GM19328 (cell line): ENCODE measurements around the gene SMS.

Source experiments
- ATAC-seq: cut with Tn5 transposase; IDR thresholded peaks from one replicate; pipeline ENCODE4 v1.9.1; 2021; ENCODE audit warnings: mild to moderate bottlenecking, moderate library complexity; ENCODE audit not compliant: unreplicated experiment

Gene SMS

GRCh38 chrX:21975242-21975641, 34.7 kb downstream of the SMS start:
- no peak for ATAC-seq

- no peak for ATAC-seq
Observed at GRCh38 chrX:21975812-21976211, 35.3 kb downstream of the SMS start.

GRCh38 chrX:21978346-21978745, 37.8 kb downstream of the SMS start:
- ATAC-seq, result no peak

- ATAC-seq, result no peak
Observed at GRCh38 chrX:21982311-21982710, 41.8 kb downstream of the SMS start.

- ATAC-seq, result peak; percentile 84
Observed at GRCh38 chrX:21985332-21985777, 44.8 kb downstream of the SMS start.

- ATAC-seq, result no peak
Observed at GRCh38 chrX:21986596-21986995, 46.1 kb downstream of the SMS start.

GRCh38 chrX:21989384-21989783, 48.9 kb downstream of the SMS start:
- ATAC-seq, result peak; percentile 35

- ATAC-seq, result no peak
Observed at GRCh38 chrX:21990832-21991231, 50.3 kb downstream of the SMS start.

- ATAC-seq, result no peak
Observed at GRCh38 chrX:21991504-21991903, 51.0 kb downstream of the SMS start.

GRCh38 chrX:21993265-21993664, 52.8 kb downstream of the SMS start:
- ATAC-seq, result peak; percentile 75

GRCh38 chrX:21996872-21997455, 56.5 kb downstream of the SMS start:
- no peak for ATAC-seq

GRCh38 chrX:21998037-21998436, 57.5 kb downstream of the SMS start:
- no peak for ATAC-seq

- no peak for ATAC-seq
Observed at GRCh38 chrX:22004866-22005265, 64.4 kb downstream of the SMS start.

- ATAC-seq, result no peak
Observed at GRCh38 chrX:22012051-22012450, 71.5 kb downstream of the SMS start.

GRCh38 chrX:22012931-22013330, 72.4 kb downstream of the SMS start:
- no peak for ATAC-seq

GRCh38 chrX:22015139-22015750, 74.7 kb downstream of the SMS start:
- ATAC-seq, result no peak

- ATAC-seq, result no peak
Observed at GRCh38 chrX:22021751-22022324, 81.3 kb downstream of the SMS start.

- ATAC-seq, result no peak
Observed at GRCh38 chrX:22024577-22024976, 84.1 kb downstream of the SMS start.

- ATAC-seq, result no peak
Observed at GRCh38 chrX:22025751-22026150, 85.2 kb downstream of the SMS start.

- no peak for ATAC-seq
Observed at GRCh38 chrX:22026731-22027130, 86.2 kb downstream of the SMS start.

- ATAC-seq, result no peak
Observed at GRCh38 chrX:22032084-22032483, 91.6 kb downstream of the SMS start, which contains the start of gene PHEX. Gene PHEX, plus strand, starts transcription at chrX:22032325. Its CDS starts 681 bp downstream, at chrX:22033006.

- ATAC-seq, result no peak
Observed at GRCh38 chrX:22032506-22032905, 92.0 kb downstream of the SMS start.
